Measurements from ENCODE around the gene SFN.
A peak's percentile ranks its signal among the peaks of the same experiment; 100 is the strongest.

Gene SFN

GRCh38 chr1:26862781-26863684 lies at the start of gene SFN:
SFN (plus strand) TSS chr1:26863149; CDS start chr1:26863213, 64 bp downstream.
- no peaks in the 10 kb centered on the region for H3K27me3 Mint-ChIP-seq (ENCODE audit: low read depth)
- peak within 1 kb of the TSS; percentile 99 for H3K4me3 Mint-ChIP-seq
- H3K4me1 Mint-ChIP-seq (ENCODE audit: low read depth) = peaks cover 27% of the 10 kb centered on the region
- no peaks in the 10 kb centered on the region for H3K36me3 Mint-ChIP-seq (ENCODE audit: low read depth)
- H3K27ac Mint-ChIP-seq = peak within 1 kb of the TSS; percentile 55
- H3K9me3 Mint-ChIP-seq = no peaks in the 10 kb centered on the region

- Mint-ChIP-seq H3K4me1 (ENCODE audit: low read depth) (peaks cover 20% of the 10 kb centered on the region), H3K9me3 (no peaks in the 10 kb centered on the region), H3K27me3 (ENCODE audit: low read depth) (no peaks in the 10 kb centered on the region), H3K27ac (no peak overlapping the region), H3K36me3 (ENCODE audit: low read depth) (no peaks in the 10 kb centered on the region), H3K4me3 (no peak overlapping the region)
Observed at GRCh38 chr1:26814377-26814776, 48.6 kb upstream of the SFN start.

GRCh38 chr1:26814893-26815292 lies 48.1 kb upstream of the SFN start:
- Mint-ChIP-seq H3K9me3 (no peaks in the 10 kb centered on the region), H3K4me1 (ENCODE audit: low read depth) (peaks cover 20% of the 10 kb centered on the region), H3K27me3 (ENCODE audit: low read depth) (no peaks in the 10 kb centered on the region), H3K27ac (no peak overlapping the region), H3K4me3 (no peak overlapping the region), H3K36me3 (ENCODE audit: low read depth) (no peaks in the 10 kb centered on the region)

- Mint-ChIP-seq H3K36me3 (ENCODE audit: low read depth) (peaks cover 2% of the 10 kb centered on the region), H3K27ac (peak overlapping the region; percentile 34), H3K9me3 (no peaks in the 10 kb centered on the region), H3K4me1 (ENCODE audit: low read depth) (peaks cover 18% of the 10 kb centered on the region), H3K27me3 (ENCODE audit: low read depth) (no peaks in the 10 kb centered on the region), H3K4me3 (no peak overlapping the region)
Observed at GRCh38 chr1:26820784-26821269, 42.1 kb upstream of the SFN start.

- H3K9me3 Mint-ChIP-seq = no peaks in the 10 kb centered on the region
- H3K36me3 Mint-ChIP-seq (ENCODE audit: low read depth) = peaks cover 10% of the 10 kb centered on the region
- H3K27ac Mint-ChIP-seq = peak overlapping the region; percentile 8
- H3K27me3 Mint-ChIP-seq (ENCODE audit: low read depth) = no peaks in the 10 kb centered on the region
- no peak overlapping the region for H3K4me3 Mint-ChIP-seq
- H3K4me1 Mint-ChIP-seq (ENCODE audit: low read depth) = peaks cover 29% of the 10 kb centered on the region
Observed at GRCh38 chr1:26822737-26823395, 40.1 kb upstream of the SFN start.

GRCh38 chr1:26824731-26825130 lies 38.2 kb upstream of the SFN start:
- H3K4me3 Mint-ChIP-seq = no peak overlapping the region

GRCh38 chr1:26826261-26827105 lies 36.5 kb upstream of the SFN start, which contains the start of gene ZDHHC18:
ZDHHC18 (plus strand) TSS chr1:26826688; CDS start chr1:26826805, 117 bp downstream.
- H3K27ac Mint-ChIP-seq = peak within 1 kb of the TSS; percentile 92
- H3K4me3 Mint-ChIP-seq = peak within 1 kb of the TSS; percentile 99
- peaks cover 48% of the 10 kb centered on the region for H3K4me1 Mint-ChIP-seq (ENCODE audit: low read depth)
- H3K9me3 Mint-ChIP-seq = no peaks in the 10 kb centered on the region
- no peaks in the 10 kb centered on the region for H3K27me3 Mint-ChIP-seq (ENCODE audit: low read depth)
- H3K36me3 Mint-ChIP-seq (ENCODE audit: low read depth) = peaks cover 26% of the 10 kb centered on the region

More at GRCh38 chr1:26824731-26825130, 38.2 kb upstream of the SFN start:
- Mint-ChIP-seq H3K27ac (no peak overlapping the region), H3K4me1 (ENCODE audit: low read depth) (peaks cover 46% of the 10 kb centered on the region), H3K9me3 (no peaks in the 10 kb centered on the region), H3K36me3 (ENCODE audit: low read depth) (peaks cover 22% of the 10 kb centered on the region), H3K27me3 (ENCODE audit: low read depth) (no peaks in the 10 kb centered on the region)

- Mint-ChIP-seq H3K36me3 (ENCODE audit: low read depth) (peaks cover 30% of the 10 kb centered on the region), H3K9me3 (no peaks in the 10 kb centered on the region), H3K27ac (peak overlapping the region; percentile 92), H3K27me3 (ENCODE audit: low read depth) (no peaks in the 10 kb centered on the region), H3K4me1 (ENCODE audit: low read depth) (peaks cover 54% of the 10 kb centered on the region), H3K4me3 (peak overlapping the region; percentile 99)
Observed at GRCh38 chr1:26827106-26827604, 35.8 kb upstream of the SFN start.

- Mint-ChIP-seq H3K27ac (peak overlapping the region; percentile 92), H3K4me1 (ENCODE audit: low read depth) (peaks cover 59% of the 10 kb centered on the region), H3K4me3 (peak overlapping the region; percentile 99), H3K9me3 (no peaks in the 10 kb centered on the region), H3K27me3 (ENCODE audit: low read depth) (no peaks in the 10 kb centered on the region), H3K36me3 (ENCODE audit: low read depth) (peaks cover 35% of the 10 kb centered on the region)
Observed at GRCh38 chr1:26827663-26828062, 35.3 kb upstream of the SFN start.

- Mint-ChIP-seq H3K4me1 (ENCODE audit: low read depth) (peaks cover 64% of the 10 kb centered on the region), H3K27ac (peak overlapping the region; percentile 92), H3K4me3 (peak overlapping the region; percentile 99), H3K9me3 (no peaks in the 10 kb centered on the region), H3K36me3 (ENCODE audit: low read depth) (peaks cover 41% of the 10 kb centered on the region), H3K27me3 (ENCODE audit: low read depth) (no peaks in the 10 kb centered on the region)
Observed at GRCh38 chr1:26828411-26828991, 34.4 kb upstream of the SFN start.

GRCh38 chr1:26829184-26829911 lies 33.6 kb upstream of the SFN start:
- Mint-ChIP-seq H3K27me3 (ENCODE audit: low read depth) (no peaks in the 10 kb centered on the region), H3K4me1 (ENCODE audit: low read depth) (peaks cover 71% of the 10 kb centered on the region), H3K4me3 (peak overlapping the region; percentile 99), H3K9me3 (no peaks in the 10 kb centered on the region), H3K36me3 (ENCODE audit: low read depth) (peaks cover 48% of the 10 kb centered on the region), H3K27ac (peak overlapping the region; percentile 92)

GRCh38 chr1:26831059-26831458 lies 31.9 kb upstream of the SFN start:
- Mint-ChIP-seq H3K4me3 (peak overlapping the region; percentile 1), H3K27me3 (ENCODE audit: low read depth) (no peaks in the 10 kb centered on the region), H3K27ac (peak overlapping the region; percentile 74), H3K4me1 (ENCODE audit: low read depth) (peaks cover 71% of the 10 kb centered on the region), H3K9me3 (no peaks in the 10 kb centered on the region), H3K36me3 (ENCODE audit: low read depth) (peaks cover 57% of the 10 kb centered on the region)

GRCh38 chr1:26831546-26832248 lies 31.3 kb upstream of the SFN start:
- peaks cover 71% of the 10 kb centered on the region for H3K4me1 Mint-ChIP-seq (ENCODE audit: low read depth)
- H3K4me3 Mint-ChIP-seq = peak overlapping the region; percentile 22
- H3K27ac Mint-ChIP-seq = peak overlapping the region; percentile 100
- H3K27me3 Mint-ChIP-seq (ENCODE audit: low read depth) = no peaks in the 10 kb centered on the region
- no peaks in the 10 kb centered on the region for H3K9me3 Mint-ChIP-seq
- H3K36me3 Mint-ChIP-seq (ENCODE audit: low read depth) = peaks cover 57% of the 10 kb centered on the region

All from T-helper 1 cell treated with Interleukin-12 subunit alpha and Interleukin-12 subunit beta and Interleukin-4 antibody, amounts not matched to agents 30 μg/mL and 1 μg/mL, for 36 hours (primary cell).